SK-N-SH (cell line): ENCODE measurements around the gene NLRP1. TPM values are rescaled to one million over a fixed set of nuclear protein-coding genes. Genes with fewer than 3 reads are reported as not detected.
A peak's percentile ranks its signal among the peaks of the same experiment; 100 is the strongest.

ENCODE experiments used
- CTCF ChIA-PET: fragments of 300-600, 350-600 bp; formaldehyde crosslinking; extraction: SDS; loops from one replicate; lab custom pipeline; 2021; lab: Yijun Ruan, JAX
- POLR2A ChIA-PET: fragments of 350-600 bp; sonication (Branson Sonifier 250); formaldehyde crosslinking; extraction: SDS; loops from one replicate; lab custom pipeline; 2020; ENCODE audit warnings: antibody characterized with exemption, inconsistent platforms; lab: Yijun Ruan, JAX
- DNase-seq: peaks from one replicate; pipeline ENCODE4 v3.0.0; 2012
- H2AFZ ChIP-seq: fragments of 200-600 bp; sonication (generic); 2 replicates; pipeline ENCODE4 v1.8.1; 2016; ENCODE audit warnings: antibody characterized with exemption, mild to moderate bottlenecking, low read depth
- H3F3A ChIP-seq: fragments of 200-600 bp; sonication (generic); replicated peaks from 2 replicates; pipeline ENCODE3; 2016; ENCODE audit warnings: antibody characterized with exemption, mild to moderate bottlenecking; ENCODE audit not compliant: insufficient read depth
- H3K27ac ChIP-seq, 2 experiments: fragments of 200-500 bp in 1 of 2; fragments of 200-600 bp in 1 of 2; sonication (Bioruptor generic) in 1 of 2; sonication (generic), shearing (Covaris generic) in 1 of 2; 2 replicates each; pipeline versions ENCODE4 v1.5.1 to v1.6.1; 2014 to 2016; ENCODE audit warnings: low read depth in 2 of 2, inconsistent platforms in 1 of 2, low read length in 1 of 2, mild to moderate bottlenecking in 1 of 2, mixed read lengths in 1 of 2
- H3K27me3 ChIP-seq: fragments of 200-600 bp; sonication (generic), shearing (Covaris generic); 2 replicates; pipeline ENCODE4 v1.6.1; 2016; ENCODE audit warnings: mixed run types; ENCODE audit not compliant: insufficient read depth
- H3K36me3 ChIP-seq, 2 experiments: fragments of 200-500 bp in 1 of 2; fragments of 200-600 bp in 1 of 2; sonication (Bioruptor generic) in 1 of 2; sonication (generic) in 1 of 2; replicated peaks in 1 of 2; 2 replicates each; pipeline versions ENCODE3 to v1.5.1; 2014 to 2016; ENCODE audit warnings: low read length in 1 of 2, mild to moderate bottlenecking in 1 of 2; ENCODE audit not compliant: insufficient read depth in 2 of 2, control insufficient read depth in 1 of 2
- H3K4me1 ChIP-seq, 2 experiments: fragments of 200-500 bp in 1 of 2; fragments of 200-600 bp in 1 of 2; sonication (Bioruptor generic) in 1 of 2; sonication (generic), shearing (Covaris generic) in 1 of 2; 2 replicates each; pipeline versions ENCODE4 v1.5.1 to v1.6.1; 2014 to 2016; ENCODE audit warnings: low read depth in 1 of 2, low read length in 1 of 2, mixed run types in 1 of 2; ENCODE audit not compliant: insufficient read depth in 2 of 2, control insufficient read depth in 1 of 2
- H3K4me2 ChIP-seq: fragments of 200-600 bp; sonication (generic), shearing (Covaris generic); 2 replicates; pipeline ENCODE4 v1.6.1; 2017; ENCODE audit warnings: mixed run types
- H3K4me3 ChIP-seq, 2 experiments: fragments of 200-500 bp in 1 of 2; fragments of 200-600 bp in 1 of 2; sonication (Bioruptor generic) in 1 of 2; sonication (generic), shearing (Covaris generic) in 1 of 2; 2 replicates each; pipeline versions ENCODE4 v1.5.1 to v1.8.1; 2014 to 2016; ENCODE audit warnings: low read depth in 2 of 2, inconsistent platforms in 1 of 2, low read length in 1 of 2, mild to moderate bottlenecking in 1 of 2, mixed read lengths in 1 of 2, moderate library complexity in 1 of 2
- H3K79me2 ChIP-seq: fragments of 200-600 bp; sonication (generic); 2 replicates; pipeline ENCODE4 v1.8.1; 2017; ENCODE audit warnings: mild to moderate bottlenecking; ENCODE audit not compliant: insufficient read depth
- H3K9ac ChIP-seq: fragments of 200-600 bp; sonication (generic); 2 replicates; pipeline ENCODE4 v1.6.1; 2017; ENCODE audit warnings: mixed run types
- H3K9me2 ChIP-seq: fragments of 200-600 bp; sonication (generic); 2 replicates; pipeline ENCODE4 v1.6.1; 2017; ENCODE audit warnings: mixed run types
- H3K9me3 ChIP-seq: fragments of 200-600 bp; sonication (generic); 2 replicates; pipeline ENCODE4 v1.6.1; 2017; ENCODE audit warnings: mixed run types, mild to moderate bottlenecking, moderate library complexity
- H4K20me1 ChIP-seq: fragments of 200-600 bp; sonication (generic); 2 replicates; pipeline ENCODE4 v1.6.1; 2017; ENCODE audit warnings: mild to moderate bottlenecking, mixed run types; ENCODE audit not compliant: insufficient read depth
- EP300 ChIP-seq, 2 experiments: IDR thresholded peaks; 2 replicates each; pipeline versions ENCODE4 v1.4.0 to v1.6.1; 2012; ENCODE audit warnings: borderline replicate concordance in 1 of 2, low read depth in 1 of 2, low read length in 1 of 2
- EZH2phosphoT487 ChIP-seq: fragments of 200-600 bp; sonication (generic); IDR thresholded peaks from 2 replicates; pipeline ENCODE4 v1.6.1; 2017; ENCODE audit warnings: low read depth, mixed run types, mild to moderate bottlenecking, antibody characterized with exemption, moderate library complexity, borderline replicate concordance
- FOXJ3 ChIP-seq: sonication (generic); formaldehyde crosslinking; IDR thresholded peaks from 2 replicates; pipeline ENCODE4 v1.5.1; 2020; ENCODE audit warnings: mild to moderate bottlenecking, missing genetic modification reagents
- JUND ChIP-seq: IDR thresholded peaks from 2 replicates; pipeline ENCODE4 v1.4.0; 2012
- MEF2A ChIP-seq: IDR thresholded peaks from 2 replicates; pipeline ENCODE4 v1.4.0; 2012; ENCODE audit warnings: low read depth, borderline replicate concordance
- NFIC ChIP-seq: IDR thresholded peaks from 2 replicates; pipeline ENCODE4 v1.4.0; 2012; ENCODE audit warnings: borderline replicate concordance
- NRF1 ChIP-seq: IDR thresholded peaks from 2 replicates; pipeline ENCODE4 v1.6.1; 2012; ENCODE audit warnings: low read depth, mild to moderate bottlenecking, low read length
- RCOR1 ChIP-seq: fragments of 150-350 bp; IDR thresholded peaks from 2 replicates; pipeline ENCODE4 v1.6.1; 2017; ENCODE audit warnings: antibody characterized with exemption, low read length
- SMC3 ChIP-seq: IDR thresholded peaks from 2 replicates; pipeline ENCODE4 v1.6.1; 2012; ENCODE audit warnings: low read depth, low read length, improper control_type of control experiment
- TEAD4 ChIP-seq: IDR thresholded peaks from 2 replicates; pipeline ENCODE4 v1.4.0; 2012; ENCODE audit warnings: mild to moderate bottlenecking, borderline replicate concordance; ENCODE audit not compliant: insufficient read depth
- WGBS: methylation state at CpG from one replicate; pipeline ENCODE4 v1.1.6; 2017; ENCODE audit warnings: low lambda C conversion rate; 5-methylcytosine and 5-hydroxymethylcytosine counted together
- polyA plus RNA-seq, 3 experiments: library from polyadenylated mRNA; depleted of rRNA; stranded (reverse); fragments of >200 nt; gene quantifications; 2 replicates each; pipeline ENCODE4 v1.2.3, GENCODE V29; 2012
- TF ChIP-seq, protein P1 (sequence below): IDR thresholded peaks from 2 replicates; pipeline ENCODE4 v1.4.0; 2012; ENCODE audit warnings: low read depth, borderline replicate concordance
- TF ChIP-seq, protein P2 (sequence below): IDR thresholded peaks from 2 replicates; pipeline ENCODE4 v1.4.0; 2012; ENCODE audit warnings: low read depth
- TF ChIP-seq, protein P3 (sequence below): IDR thresholded peaks from 2 replicates; pipeline ENCODE4; 2012

NLRP1 gene
- polyA plus RNA-seq, 1 of the 3 experiments (the other 2 are of a cell fraction) = 51.4 TPM

DNA sequence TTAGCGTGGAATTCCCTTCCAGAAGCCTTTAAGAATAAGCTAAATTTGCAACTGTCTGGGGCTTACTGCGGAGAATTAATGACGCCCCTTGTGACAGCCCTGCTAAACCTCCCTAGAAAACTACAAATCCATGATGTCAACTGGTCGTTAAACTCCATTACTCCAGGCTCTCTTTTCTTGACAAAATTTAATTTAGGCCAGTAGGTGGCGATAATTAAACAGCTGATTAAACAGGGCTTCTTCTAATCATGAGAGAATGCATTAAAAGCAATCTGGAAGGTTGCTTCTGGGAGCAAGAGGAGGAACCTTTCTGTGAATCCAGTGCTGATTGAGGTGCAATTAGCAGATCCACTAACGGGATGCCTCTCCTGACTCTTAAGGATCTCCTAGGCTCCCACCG, 8.1 kb upstream of the NLRP1 start (continued):
- TF ChIP-seq EZH2phosphoT487 (no peak), SMC3 (peak; percentile 43), MEF2A (no peak)
- TF ChIP-seq, protein P1, sequence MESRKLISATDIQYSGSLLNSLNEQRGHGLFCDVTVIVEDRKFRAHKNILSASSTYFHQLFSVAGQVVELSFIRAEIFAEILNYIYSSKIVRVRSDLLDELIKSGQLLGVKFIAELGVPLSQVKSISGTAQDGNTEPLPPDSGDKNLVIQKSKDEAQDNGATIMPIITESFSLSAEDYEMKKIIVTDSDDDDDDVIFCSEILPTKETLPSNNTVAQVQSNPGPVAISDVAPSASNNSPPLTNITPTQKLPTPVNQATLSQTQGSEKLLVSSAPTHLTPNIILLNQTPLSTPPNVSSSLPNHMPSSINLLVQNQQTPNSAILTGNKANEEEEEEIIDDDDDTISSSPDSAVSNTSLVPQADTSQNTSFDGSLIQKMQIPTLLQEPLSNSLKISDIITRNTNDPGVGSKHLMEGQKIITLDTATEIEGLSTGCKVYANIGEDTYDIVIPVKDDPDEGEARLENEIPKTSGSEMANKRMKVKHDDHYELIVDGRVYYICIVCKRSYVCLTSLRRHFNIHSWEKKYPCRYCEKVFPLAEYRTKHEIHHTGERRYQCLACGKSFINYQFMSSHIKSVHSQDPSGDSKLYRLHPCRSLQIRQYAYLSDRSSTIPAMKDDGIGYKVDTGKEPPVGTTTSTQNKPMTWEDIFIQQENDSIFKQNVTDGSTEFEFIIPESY = no peak
- TF ChIP-seq, all 33 proteins: peak for 3

DNA sequence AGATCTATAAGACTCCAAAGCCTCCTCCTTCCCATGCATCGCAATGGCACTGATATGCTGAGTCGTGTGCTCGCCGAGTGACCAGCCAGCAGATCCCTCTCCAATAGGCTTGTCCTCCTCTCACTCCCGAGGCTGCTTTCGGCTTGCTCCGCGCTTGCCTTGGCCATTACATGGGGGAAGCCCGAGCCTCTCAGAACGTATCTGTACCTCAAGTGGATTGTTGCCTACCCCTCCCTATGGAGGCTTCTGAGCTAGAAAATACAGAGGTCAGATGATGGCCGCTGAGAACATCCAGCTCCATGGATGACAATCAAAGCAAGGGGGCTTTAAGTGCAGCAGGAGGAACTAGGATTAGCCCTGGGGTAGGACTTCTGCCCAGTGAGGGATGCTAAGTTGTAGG, 7.7 kb upstream of the NLRP1 start:
- no peak overlapping the region for H3K27ac ChIP-seq
- POLR2A ChIA-PET = no interaction called here
- TF ChIP-seq, protein P2, sequence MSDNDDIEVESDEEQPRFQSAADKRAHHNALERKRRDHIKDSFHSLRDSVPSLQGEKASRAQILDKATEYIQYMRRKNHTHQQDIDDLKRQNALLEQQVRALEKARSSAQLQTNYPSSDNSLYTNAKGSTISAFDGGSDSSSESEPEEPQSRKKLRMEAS = no peak
- TF ChIP-seq RCOR1 (no peak), NFIC (no peak), TEAD4 (no peak), EP300 (IDR thresholded peaks at IDR 0.05; ENCODE audit: borderline replicate concordance in 1 of 2, low read depth in 1 of 2, low read length in 1 of 2) (no peak), FOXJ3 (CRISPR knock-in tag) (no peak), NRF1 (no peak), JUND (no peak)
- TF ChIP-seq, protein P3, sequence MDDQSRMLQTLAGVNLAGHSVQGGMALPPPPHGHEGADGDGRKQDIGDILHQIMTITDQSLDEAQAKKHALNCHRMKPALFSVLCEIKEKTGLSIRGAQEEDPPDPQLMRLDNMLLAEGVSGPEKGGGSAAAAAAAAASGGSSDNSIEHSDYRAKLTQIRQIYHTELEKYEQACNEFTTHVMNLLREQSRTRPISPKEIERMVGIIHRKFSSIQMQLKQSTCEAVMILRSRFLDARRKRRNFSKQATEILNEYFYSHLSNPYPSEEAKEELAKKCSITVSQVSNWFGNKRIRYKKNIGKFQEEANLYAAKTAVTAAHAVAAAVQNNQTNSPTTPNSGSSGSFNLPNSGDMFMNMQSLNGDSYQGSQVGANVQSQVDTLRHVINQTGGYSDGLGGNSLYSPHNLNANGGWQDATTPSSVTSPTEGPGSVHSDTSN = no peak
- 0 out of 4 replicates have a peak overlapping the region, but pooled peaks of 1 of the 2 experiments have one; percentile 14 for H3K4me3 ChIP-seq
- no peak overlapping the region for H3K4me2 ChIP-seq
- no peaks in the 10 kb centered on the region for H3K36me3 ChIP-seq
- no peaks in the 10 kb centered on the region for H3K4me1 ChIP-seq
- no peaks in the 10 kb centered on the region for H3K9me2 ChIP-seq
- no peak overlapping the region for H3K9ac ChIP-seq
- no peaks in the 10 kb centered on the region for H4K20me1 ChIP-seq
- no peak for DNase-seq
- H3K9me3 ChIP-seq = no peaks in the 10 kb centered on the region
- H3K79me2 ChIP-seq = no peaks in the 10 kb centered on the region
- H3F3A ChIP-seq = no peaks in the 10 kb centered on the region
- CTCF ChIA-PET = interaction anchor here (0.6 to 3.6 kb wide), 13 partner anchors 11 to 1598 kb away, joined by 3 to 20 read pairs (median 4); partner anchors contain the start of gene AIPL1
- H2AFZ ChIP-seq = no peak overlapping the region
- H3K27me3 ChIP-seq = no peaks in the 10 kb centered on the region; the same call in 1 of the 2 replicates
- 29% methylated on average over 11 of the region's 11 CpGs for WGBS
